HG03135 (cell line): Measurements from ENCODE around the gene DCST2.
A peak's percentile ranks its signal among the peaks of the same experiment; 100 is the strongest.

Source experiments
- ATAC-seq: cut with Tn5 transposase; IDR thresholded peaks from one replicate; pipeline ENCODE4 v1.9.1; 2021; ENCODE audit warnings: mild to moderate bottlenecking, moderate library complexity; ENCODE audit not compliant: unreplicated experiment

The DCST2 gene

DNA sequence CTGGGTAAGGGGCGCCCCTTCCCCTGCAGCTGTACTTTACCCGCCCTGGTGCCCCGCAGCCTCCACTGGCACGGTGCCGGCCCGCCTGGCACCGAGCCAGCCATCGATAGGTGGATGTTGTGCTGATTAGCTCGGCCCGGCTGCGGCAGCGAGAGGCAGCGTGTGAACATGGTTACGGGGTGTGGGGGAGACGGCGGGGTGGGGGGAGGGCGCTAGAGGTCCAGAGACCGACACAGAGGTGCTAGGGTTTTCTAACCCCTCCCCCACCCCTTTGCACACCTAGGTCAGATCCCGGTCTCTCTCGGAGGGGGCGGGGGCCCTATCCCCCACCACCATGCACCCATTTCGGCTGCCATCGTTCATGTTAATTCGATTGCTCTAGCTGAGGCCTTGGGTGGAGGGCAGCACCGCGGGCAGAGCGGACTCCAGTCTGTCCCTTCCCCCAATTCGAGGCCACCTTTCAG, 36.6 kb upstream of the DCST2 start:
- no peak for ATAC-seq

DNA sequence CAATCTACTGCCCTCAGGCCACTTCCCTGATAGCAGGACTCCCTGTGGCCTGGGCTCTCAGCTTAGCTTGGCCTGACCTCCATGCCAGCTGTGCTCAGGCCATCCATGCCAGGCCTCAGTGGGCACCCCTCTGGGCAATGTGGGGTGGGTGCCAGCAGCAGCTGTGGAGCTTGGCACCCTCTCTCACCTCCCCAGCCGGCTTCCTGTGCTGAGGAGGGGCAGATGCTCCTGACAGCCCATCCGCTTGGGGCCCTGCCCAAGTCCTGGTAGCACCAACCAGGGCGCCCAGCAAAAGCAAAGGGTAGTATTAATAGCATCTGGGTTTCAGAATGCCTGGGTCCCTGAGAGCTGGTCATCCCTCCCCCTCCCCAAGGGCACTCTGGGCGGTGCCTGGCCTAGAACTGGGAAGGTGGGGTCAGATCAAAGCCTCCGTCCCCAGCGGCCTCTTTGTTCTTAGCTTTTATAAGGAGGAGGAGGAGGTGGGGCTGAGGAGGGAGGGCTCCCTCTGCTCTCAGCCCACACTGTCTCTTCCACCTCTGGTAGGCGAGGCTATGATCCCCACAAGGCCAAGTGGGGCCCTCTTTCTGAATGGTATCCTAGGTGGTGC, 36.1 kb upstream of the DCST2 start:
- ATAC-seq: no peak

DNA sequence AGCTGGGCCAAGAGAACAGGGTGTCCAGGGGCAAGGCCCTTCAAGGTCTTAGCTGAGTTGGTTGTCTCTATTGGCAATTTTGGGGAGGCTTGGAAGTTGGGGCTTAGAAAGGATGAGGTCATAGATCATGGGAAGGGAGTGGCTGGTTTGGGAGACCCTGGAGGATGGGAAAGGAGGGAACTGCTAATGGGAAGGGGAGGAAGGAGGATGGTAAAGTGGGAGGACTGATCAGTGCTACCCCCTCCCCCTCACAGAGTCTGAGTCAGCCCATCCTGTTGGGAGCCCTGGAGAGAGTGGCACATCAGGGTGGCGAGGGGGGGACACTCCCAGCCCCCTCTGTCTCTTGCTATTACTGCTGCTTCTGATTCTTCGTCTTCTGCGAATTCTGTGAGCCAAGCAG, 35.0 kb upstream of the DCST2 start:
- no peak for ATAC-seq

DNA sequence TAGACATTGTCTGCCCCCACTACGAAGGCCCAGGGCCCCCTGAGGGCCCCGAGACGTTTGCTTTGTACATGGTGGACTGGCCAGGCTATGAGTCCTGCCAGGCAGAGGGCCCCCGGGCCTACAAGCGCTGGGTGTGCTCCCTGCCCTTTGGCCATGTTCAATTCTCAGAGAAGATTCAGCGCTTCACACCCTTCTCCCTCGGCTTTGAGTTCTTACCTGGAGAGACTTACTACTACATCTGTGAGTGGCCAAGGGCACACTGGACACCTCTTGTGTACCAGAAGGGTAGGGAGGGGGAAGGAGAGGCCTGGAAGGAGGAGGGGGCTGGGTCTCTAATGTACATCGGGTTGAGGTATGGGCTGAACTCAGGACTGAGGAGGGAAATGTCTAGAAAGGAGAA, 33.2 kb upstream of the DCST2 start:
- ATAC-seq: no peak

- no peak for ATAC-seq
These were observed 31.4 kb upstream of the DCST2 start for GRCh38 chr1:155064832-155065429.

GRCh38 chr1:155064111-155064831, 30.7 kb upstream of the DCST2 start:
- ATAC-seq: peak; percentile 10

DNA sequence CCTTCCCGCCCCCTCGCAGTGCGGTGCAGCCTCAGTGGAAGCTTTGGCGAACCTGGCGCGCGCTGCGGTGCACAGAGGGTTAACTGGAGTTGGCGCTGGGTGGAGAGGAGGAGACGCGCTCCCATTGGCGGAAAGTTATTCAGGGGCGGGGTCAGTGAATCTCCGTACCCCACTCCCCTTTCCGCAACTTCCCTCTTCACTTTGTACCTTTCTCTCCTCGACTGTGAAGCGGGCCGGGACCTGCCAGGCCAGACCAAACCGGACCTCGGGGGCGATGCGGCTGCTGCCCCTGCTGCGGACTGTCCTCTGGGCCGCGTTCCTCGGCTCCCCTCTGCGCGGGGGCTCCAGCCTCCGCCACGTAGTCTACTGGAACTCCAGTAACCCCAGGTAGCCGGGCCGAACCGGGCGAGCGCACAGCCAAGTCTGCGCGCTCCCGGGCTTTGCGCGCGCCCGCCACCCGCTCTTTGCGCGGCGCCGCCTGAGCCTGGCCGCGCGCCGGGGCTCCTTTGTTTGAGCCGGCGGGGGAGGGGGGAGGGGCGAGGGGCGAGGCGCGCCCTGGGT, 30.0 kb upstream of the DCST2 start, which contains the start of gene EFNA4:
Gene EFNA4 (plus strand): TSS at position 191 of the 561 bp plus-strand sequence. CDS start 84 bp downstream, at position 275.
- peak; percentile 71 for ATAC-seq

DNA sequence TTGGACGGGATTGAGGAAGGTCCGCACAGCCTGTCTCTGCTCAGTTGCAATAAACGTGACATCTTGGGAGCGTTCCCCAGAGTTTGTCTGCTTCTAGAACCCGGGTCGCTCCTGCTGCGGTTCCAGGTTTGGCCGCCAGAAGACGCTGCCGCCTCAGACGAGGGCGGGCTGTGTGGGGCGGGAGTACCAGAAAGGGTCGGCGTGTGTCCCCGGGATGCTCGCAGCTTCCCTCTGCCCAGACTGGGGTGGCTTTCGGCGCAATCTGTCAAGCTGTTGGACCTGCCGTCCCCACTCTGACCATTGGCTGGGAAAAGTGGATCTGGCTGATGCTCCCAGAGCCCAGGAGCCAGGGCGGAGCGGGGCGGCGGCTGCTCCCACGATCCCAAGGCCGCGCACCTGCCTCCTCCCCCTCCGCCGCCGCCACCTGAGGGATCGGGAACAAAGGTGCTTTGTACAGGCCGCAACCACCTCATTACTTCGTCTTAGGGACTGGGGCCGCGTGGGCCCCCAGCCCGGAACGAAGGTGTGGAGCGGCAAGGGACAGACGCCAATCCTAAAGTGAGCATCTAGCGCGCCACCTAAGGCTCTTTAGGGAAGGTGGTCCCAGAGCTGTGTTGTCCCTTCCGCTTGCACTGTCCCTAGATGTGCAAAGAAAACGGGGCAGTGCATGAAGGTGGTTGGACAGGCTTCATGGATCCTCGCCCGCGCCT, 29.3 kb upstream of the DCST2 start:
- no peak for ATAC-seq

GRCh38 chr1:155062151-155062686, 28.6 kb upstream of the DCST2 start:
- no peak for ATAC-seq

DNA sequence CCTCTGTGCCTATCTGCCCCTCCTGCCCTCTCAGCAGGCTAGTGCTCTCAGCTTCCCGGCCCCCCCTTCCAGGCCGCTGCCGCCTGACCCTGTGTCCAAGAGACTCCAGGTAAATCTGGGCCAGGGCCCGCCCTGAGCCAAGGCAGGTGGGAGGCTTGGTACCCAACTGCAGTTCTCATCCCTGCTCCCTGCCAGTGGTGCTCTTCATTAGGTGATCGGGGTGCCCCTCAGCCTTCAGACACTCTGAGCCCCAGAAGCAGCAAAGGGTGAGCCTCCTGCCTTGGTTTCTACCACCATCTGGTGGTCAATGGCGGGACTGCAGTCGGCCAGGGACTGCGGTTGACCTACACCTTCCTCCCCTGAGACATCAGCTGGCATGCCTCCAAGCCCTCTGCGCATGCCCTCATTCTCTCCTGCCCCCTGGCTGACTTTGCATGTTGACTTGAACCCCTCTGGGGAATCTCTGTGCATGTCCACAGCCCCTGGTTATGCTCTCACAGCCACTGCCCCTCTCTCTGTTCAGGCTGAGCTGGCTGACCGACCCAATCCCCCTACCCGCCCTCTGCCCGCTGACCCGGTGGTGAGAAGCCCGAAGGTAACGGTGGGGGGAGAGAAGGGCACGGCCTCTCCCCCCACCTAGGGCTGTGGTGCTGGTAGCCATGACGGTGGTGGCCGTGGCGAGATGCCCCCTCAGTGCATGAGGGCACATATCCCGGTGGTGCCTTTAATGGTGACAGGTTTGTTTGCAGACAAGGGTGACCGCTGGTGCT, 28.0 kb upstream of the DCST2 start:
- peak; percentile 42 for ATAC-seq

DNA sequence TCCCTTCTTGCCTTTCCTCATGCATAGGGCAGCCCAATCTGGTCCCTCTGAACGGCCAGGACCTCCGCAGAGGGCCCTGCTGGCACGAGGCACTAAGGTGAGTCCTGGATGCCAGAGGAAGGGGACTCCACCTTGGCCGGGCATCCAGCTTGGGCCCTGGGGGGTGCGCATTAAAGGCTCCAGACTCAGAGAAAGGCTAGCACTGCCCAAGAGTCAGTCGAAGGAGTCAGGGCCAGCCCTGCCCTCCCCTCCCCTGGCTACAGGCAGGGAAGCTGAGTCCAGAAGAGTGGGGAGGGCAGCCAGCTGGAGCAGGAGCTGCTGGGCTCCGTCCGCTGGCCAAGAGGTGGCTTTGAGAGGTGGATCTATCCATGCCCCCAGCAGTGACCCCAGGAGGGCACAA, 27.2 kb upstream of the DCST2 start:
- ATAC-seq: no peak

DNA sequence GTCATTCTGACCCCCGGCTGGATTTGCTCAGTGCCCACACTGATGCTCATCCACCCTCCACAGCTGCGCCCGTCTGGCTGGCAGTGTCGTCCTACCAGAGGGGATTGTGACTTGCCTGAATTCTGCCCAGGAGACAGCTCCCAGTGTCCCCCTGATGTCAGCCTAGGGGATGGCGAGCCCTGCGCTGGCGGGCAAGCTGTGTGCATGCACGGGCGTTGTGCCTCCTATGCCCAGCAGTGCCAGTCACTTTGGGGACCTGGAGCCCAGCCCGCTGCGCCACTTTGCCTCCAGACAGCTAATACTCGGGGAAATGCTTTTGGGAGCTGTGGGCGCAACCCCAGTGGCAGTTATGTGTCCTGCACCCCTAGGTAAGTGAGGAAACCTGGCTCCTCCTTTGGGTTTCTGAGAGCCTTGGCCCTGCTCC, 24.2 kb upstream of the DCST2 start:
- no peak for ATAC-seq

- no peak for ATAC-seq
These were observed 23.5 kb upstream of the DCST2 start for GRCh38 chr1:155057104-155057503.

DNA sequence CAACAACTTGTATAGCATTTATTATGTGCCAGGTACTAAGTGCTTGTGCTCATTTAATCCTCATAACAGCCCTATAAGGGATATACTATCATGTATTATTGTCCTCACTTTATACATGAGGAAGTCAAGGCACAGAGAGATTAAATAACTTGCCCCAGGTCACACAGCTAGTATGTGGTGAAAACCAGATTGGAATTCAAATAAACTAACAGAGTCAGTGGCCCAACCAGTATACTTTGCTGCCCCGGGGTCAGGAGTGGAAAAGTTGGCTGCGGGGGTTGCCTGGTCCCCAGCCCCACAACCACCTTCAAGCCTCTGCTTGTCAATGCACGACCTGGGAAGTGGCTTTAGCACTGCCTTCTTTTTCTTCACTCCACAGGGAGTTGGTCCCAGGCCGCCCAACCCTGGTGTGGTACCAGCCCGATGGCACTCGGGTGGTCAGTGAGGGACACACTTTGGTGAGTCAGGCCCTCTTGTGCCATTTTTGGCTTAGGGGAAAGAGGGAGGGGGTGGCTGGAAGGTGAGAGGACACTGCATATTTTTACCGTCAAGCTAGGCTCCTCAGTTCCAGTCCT, 20.0 kb upstream of the DCST2 start:
- no peak for ATAC-seq

DNA sequence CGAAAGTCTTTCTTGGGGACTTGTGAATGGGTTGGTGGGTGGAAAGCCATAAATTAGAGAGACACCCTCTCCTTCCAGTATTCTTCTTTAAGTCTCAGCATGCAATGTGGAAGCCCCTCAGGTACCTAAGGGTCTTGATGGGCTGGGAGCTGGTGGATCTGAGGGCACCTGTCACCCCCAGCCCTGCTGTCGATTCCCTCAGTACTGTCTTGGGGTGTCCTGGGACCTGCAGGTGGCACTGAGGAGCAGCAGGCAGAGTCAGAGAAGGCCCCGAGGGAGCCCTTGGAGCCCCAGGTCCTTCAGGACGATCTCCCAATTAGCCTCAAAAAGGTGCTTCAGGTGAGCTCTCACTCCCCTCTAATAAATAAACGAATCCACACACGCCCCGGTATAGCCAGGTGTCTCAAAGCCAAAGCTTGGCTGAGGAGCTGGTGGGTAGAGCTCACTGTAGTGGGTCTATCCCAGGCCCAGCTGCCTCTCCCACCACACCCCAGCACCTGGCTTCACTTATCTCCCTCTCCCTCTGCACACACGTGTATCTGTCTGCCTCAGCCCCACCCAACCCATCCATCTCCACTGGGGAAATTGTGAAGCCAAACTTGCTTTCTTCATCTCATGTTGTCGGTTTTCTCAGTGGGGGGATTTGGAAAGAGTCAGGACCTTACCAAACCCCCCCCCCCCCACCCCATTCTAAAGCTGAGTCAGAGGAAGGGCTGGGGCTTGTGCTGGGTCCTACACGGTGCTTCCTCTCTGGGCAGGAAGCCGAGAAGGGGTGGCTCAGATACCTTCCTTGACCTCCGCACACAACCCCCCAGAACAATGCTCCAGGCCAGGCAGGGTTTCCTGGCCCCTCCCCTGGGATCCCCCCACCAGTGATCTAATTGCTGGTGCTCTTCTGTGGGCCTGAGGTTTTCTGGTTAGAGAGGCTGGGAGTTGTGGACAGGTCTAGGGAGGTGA, 19.1 kb upstream of the DCST2 start:
- ATAC-seq: no peak

DNA sequence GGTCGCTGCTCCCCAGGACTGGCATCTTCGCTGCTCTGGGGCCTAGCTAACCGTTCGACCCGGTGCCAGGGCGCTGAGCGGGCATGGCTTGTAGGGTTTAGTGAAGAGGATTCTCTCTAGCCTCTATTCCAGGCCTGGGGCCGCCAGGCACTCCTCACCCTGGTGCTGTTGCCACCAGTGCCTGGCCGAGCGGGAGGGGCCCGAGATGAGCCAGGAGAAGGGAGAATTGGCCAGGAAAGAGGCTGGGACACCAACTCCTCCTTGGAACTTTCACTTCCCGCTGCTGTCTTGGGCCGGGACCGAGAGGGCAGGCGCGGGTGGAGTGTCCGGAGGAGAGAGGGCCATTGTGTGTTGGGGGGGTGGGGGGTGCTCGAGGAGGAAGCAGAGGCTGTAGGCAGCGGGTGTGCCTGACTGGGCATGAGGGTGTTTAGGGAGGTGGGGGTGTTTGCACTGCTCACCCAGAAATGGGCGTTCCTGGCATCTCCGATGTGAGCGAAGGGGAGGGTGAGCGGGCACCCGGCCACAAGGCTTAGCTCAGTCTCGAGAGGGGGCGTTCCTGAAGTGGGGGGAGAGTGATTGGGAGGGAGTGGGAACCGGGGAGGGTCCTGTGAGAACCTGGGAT, 18.3 kb upstream of the DCST2 start:
- ATAC-seq: peak; percentile 5

DNA sequence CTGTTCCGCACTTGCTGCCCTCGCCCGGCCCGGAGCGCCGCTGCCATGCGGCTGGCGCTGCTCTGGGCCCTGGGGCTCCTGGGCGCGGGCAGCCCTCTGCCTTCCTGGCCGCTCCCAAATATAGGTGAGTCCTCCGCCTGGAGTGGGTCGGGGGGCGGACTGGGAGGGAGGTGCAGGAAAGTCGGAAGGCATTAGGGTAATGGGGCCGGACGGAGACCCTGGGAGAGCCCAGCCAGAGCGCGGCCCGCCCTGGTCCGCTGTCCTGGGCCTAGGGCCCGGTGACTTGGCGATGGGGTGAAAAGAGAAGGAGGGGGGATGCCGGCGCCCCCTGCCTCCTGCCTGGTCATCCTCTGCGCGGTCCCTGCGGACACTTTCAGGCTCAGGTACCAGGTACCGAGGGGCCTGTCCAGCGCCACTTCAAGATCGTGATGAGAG, 17.8 kb upstream of the DCST2 start:
- peak; percentile 19 for ATAC-seq
